Neural crest cell (in vitro differentiated cells): Measurements from ENCODE around the gene PCDHB1. TPM values are rescaled to one million over a fixed set of nuclear protein-coding genes. Genes with fewer than 3 reads are reported as not detected.
"Not testable (repeated sequence)": the region's sequence is repeated elsewhere in the genome, so short reads cannot be mapped to it uniquely, and the experiment has no call there.

ENCODE experiments used
- DNase-seq: peaks from one replicate; pipeline ENCODE4 v3.0.0; 2021; ENCODE audit warnings: low read depth, mixed read lengths, low spot score
- H3K27ac Mint-ChIP-seq: one replicate; pipeline ENCODE4 v1.8.0; 2021; ENCODE audit warnings: mild to moderate bottlenecking, mixed read lengths; ENCODE audit not compliant: unreplicated experiment
- H3K27me3 Mint-ChIP-seq: 2 replicates; pipeline ENCODE4 v1.8.0; 2021; ENCODE audit warnings: low read depth, mild to moderate bottlenecking, mixed read lengths
- H3K36me3 Mint-ChIP-seq: 2 replicates; pipeline ENCODE4 v1.8.0; 2021; ENCODE audit warnings: low read depth, mild to moderate bottlenecking, mixed read lengths
- H3K4me1 Mint-ChIP-seq: 2 replicates; pipeline ENCODE4 v1.8.0; 2021; ENCODE audit warnings: mixed read lengths
- H3K4me3 Mint-ChIP-seq: one replicate; pipeline ENCODE4 v1.8.0; 2021; ENCODE audit warnings: mild to moderate bottlenecking, mixed read lengths
- H3K9me3 Mint-ChIP-seq: 2 replicates; pipeline ENCODE4 v1.8.0; 2021; ENCODE audit warnings: mixed read lengths
- total RNA-seq: library from RNA; stranded (reverse); gene quantifications from 2 replicates; pipeline ENCODE4 v1.2.1, GENCODE V29; 2021
- TF ChIP-seq, protein P1 (sequence below): fragments of 200-600 bp; sonication (generic); conservative IDR thresholded peaks from 2 replicates; pipeline ENCODE4 v1.5.0; 2021; ENCODE audit warnings: antibody characterized with exemption, mild to moderate bottlenecking

The PCDHB1 gene
- total RNA-seq, 1 donor from 2014 or later: 0.14 TPM

DNA sequence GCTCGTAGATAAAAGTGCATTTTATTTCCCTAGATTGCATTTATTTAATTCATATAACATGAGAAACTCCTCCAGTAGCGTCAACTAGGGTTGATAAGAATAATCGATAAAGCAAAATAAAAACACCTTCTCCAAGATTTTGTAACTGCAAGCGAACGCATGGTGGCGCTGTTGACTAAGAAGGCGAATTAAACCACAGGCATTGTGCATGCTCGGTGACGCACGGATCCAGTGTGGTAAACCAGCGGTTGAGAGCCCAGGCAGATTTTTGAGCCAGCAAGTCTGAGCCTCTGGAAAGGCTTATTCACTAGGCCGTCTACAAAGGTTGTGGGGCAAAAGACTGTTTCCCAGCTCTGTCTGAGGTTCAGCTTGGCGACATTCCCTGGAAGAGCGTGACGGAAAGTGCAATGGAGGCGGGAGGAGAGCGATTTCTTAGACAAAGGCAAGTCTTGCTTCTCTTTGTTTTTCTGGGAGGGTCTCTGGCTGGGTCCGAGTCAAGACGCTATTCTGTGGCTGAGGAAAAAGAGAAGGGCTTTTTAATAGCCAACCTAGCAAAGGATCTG lies 49.1 kb downstream of the PCDHB1 start, which contains the start of gene PCDHB3:
Gene PCDHB3, plus strand, starts transcription at position 231 of the 563 bp plus-strand sequence. Its CDS starts 177 bp downstream, at position 408.
- TF ChIP-seq, protein P1, sequence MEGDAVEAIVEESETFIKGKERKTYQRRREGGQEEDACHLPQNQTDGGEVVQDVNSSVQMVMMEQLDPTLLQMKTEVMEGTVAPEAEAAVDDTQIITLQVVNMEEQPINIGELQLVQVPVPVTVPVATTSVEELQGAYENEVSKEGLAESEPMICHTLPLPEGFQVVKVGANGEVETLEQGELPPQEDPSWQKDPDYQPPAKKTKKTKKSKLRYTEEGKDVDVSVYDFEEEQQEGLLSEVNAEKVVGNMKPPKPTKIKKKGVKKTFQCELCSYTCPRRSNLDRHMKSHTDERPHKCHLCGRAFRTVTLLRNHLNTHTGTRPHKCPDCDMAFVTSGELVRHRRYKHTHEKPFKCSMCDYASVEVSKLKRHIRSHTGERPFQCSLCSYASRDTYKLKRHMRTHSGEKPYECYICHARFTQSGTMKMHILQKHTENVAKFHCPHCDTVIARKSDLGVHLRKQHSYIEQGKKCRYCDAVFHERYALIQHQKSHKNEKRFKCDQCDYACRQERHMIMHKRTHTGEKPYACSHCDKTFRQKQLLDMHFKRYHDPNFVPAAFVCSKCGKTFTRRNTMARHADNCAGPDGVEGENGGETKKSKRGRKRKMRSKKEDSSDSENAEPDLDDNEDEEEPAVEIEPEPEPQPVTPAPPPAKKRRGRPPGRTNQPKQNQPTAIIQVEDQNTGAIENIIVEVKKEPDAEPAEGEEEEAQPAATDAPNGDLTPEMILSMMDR: peak; percentile 39
- H3K4me3 Mint-ChIP-seq: peak within 1 kb of the TSS; percentile 62
- H3K36me3 Mint-ChIP-seq: peaks cover 70% of the 10 kb centered on the region
- peaks cover 4% of the 10 kb centered on the region for H3K4me1 Mint-ChIP-seq
- DNase-seq: no peak
- H3K27me3 Mint-ChIP-seq: no peaks in the 10 kb centered on the region
- peaks cover 19% of the 10 kb centered on the region for H3K9me3 Mint-ChIP-seq
- H3K27ac Mint-ChIP-seq: no peak within 1 kb of the TSS

DNA sequence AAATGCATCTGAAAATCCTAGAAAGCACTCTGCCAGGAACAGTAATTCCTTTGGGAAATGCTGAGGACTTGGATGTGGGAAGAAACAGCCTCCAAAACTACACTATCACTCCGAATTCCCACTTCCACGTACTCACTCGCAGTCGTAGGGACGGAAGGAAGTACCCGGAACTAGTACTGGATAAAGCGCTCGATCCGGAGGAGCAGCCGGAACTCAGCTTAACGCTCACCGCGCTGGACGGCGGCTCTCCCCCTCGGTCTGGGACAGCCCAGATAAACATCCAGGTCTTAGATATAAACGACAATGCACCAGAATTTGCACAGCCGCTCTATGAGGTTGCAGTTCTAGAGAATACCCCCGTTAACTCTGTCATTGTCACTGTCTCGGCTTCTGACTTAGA lies 49.9 kb downstream of the PCDHB1 start:
- no peaks in the 10 kb centered on the region for H3K27me3 Mint-ChIP-seq
- no peak for DNase-seq
- H3K4me1 Mint-ChIP-seq: no peaks in the 10 kb centered on the region
- peaks cover 69% of the 10 kb centered on the region for H3K36me3 Mint-ChIP-seq
- H3K27ac Mint-ChIP-seq: no peak overlapping the region
- H3K9me3 Mint-ChIP-seq: peaks cover 20% of the 10 kb centered on the region
- TF ChIP-seq, protein P1: no peak
- H3K4me3 Mint-ChIP-seq: peak overlapping the region; percentile 16

DNA sequence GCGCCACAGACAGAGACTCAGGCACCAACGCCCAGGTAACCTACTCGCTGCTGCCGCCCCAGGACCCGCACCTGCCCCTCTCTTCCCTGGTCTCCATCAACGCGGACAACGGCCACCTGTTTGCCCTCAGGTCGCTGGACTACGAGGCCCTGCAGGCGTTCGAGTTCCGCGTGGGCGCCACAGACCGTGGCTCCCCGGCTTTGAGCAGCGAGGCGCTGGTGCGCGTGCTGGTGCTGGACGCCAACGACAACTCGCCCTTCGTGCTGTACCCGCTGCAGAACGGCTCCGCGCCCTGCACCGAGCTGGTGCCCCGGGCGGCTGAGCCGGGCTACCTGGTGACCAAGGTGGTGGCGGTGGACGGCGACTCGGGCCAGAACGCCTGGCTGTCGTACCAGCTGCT lies 50.9 kb downstream of the PCDHB1 start:
- Mint-ChIP-seq H3K9me3 (peaks cover 21% of the 10 kb centered on the region), H3K36me3 (peaks cover 66% of the 10 kb centered on the region)
- H3K4me3 Mint-ChIP-seq, DNase-seq, H3K27ac Mint-ChIP-seq, H3K27me3 Mint-ChIP-seq, H3K4me1 Mint-ChIP-seq: not testable (repeated sequence)

DNA sequence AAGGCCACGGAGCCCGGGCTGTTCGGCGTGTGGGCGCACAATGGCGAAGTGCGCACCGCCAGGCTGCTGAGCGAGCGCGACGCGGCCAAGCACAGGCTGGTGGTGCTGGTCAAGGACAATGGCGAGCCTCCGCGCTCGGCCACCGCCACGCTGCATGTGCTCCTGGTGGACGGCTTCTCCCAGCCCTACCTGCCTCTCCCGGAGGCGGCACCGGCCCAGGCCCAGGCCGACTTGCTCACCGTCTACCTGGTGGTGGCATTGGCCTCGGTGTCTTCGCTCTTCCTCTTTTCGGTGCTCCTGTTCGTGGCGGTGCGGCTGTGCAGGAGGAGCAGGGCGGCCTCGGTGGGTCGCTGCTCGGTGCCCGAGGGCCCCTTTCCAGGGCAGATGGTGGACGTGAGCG lies 51.3 kb downstream of the PCDHB1 start:
- peaks cover 23% of the 10 kb centered on the region for H3K9me3 Mint-ChIP-seq
- not testable (repeated sequence) for H3K27ac Mint-ChIP-seq, DNase-seq, H3K4me1 Mint-ChIP-seq, H3K4me3 Mint-ChIP-seq, H3K27me3 Mint-ChIP-seq
- peaks cover 66% of the 10 kb centered on the region for H3K36me3 Mint-ChIP-seq

DNA sequence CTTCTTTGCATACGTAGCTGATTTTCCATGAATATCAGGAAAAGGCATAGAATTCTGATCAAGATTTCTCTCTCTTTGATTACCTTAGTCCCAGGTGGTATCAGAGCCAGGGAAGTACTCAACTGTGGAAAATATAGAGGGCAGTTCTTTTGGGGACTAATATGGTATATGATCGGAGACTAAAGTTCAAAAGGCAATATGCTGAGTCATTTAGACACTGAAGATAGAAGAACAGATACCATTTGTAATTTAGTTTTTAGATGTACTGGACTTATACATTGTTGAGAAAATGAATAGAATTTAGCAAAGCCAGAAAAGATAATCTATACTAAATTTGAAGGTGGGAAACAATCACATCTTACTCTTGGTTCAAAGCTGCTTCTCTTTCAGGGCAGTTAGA lies 54.2 kb downstream of the PCDHB1 start:
- TF ChIP-seq, protein P1: no peak
- H3K27ac Mint-ChIP-seq: no peak overlapping the region
- no peak for DNase-seq
- H3K9me3 Mint-ChIP-seq: peaks cover 20% of the 10 kb centered on the region
- H3K4me3 Mint-ChIP-seq: no peak overlapping the region
- no peaks in the 10 kb centered on the region for H3K27me3 Mint-ChIP-seq
- no peaks in the 10 kb centered on the region for H3K4me1 Mint-ChIP-seq
- H3K36me3 Mint-ChIP-seq: peaks cover 67% of the 10 kb centered on the region

Other genes with a start within 250 kb of the PCDHB1 start
- 9.0 and 9.9 TPM in 2 replicates for gene PCDHA4, start 244.3 kb upstream of the PCDHB1 start, total RNA-seq
- gene PCDHA5, start 229.8 kb upstream of the PCDHB1 start, total RNA-seq: 1.3 and 1.4 TPM in 2 replicates
- 11.4 and 12.1 TPM in 2 replicates for gene PCDHA6, start 223.4 kb upstream of the PCDHB1 start, total RNA-seq
- 1.9 and 2.3 TPM in 2 replicates for gene PCDHA7, start 217.1 kb upstream of the PCDHB1 start, total RNA-seq
- 1.9 and 2.3 TPM in 2 replicates for gene PCDHA8, start 210.2 kb upstream of the PCDHB1 start, total RNA-seq
- gene PCDHA9, start 203.0 kb upstream of the PCDHB1 start, total RNA-seq: 1.4 TPM in 2 replicates
- gene PCDHA10, start 195.5 kb upstream of the PCDHB1 start, total RNA-seq: 7.3 and 7.4 TPM in 2 replicates
- 6.5 and 6.8 TPM in 2 replicates for gene PCDHA11, start 182.4 kb upstream of the PCDHB1 start, total RNA-seq
- gene PCDHA12, start 176.1 kb upstream of the PCDHB1 start, total RNA-seq: 5.5 and 6.6 TPM in 2 replicates
- 1.2 and 1.3 TPM in 2 replicates for gene PCDHA13, start 169.2 kb upstream of the PCDHB1 start, total RNA-seq
- 4.1 and 4.4 TPM in 2 replicates for gene PCDHAC1, start 125.1 kb upstream of the PCDHB1 start, total RNA-seq
- 1.8 and 1.9 TPM in 2 replicates for gene PCDHAC2, start 84.9 kb upstream of the PCDHB1 start, total RNA-seq
- 52.6 and 57.8 TPM in 2 replicates for gene PCDHB2, start 43.2 kb downstream of the PCDHB1 start, total RNA-seq
- 5.4 and 5.7 TPM in 2 replicates for gene PCDHB3, start 49.1 kb downstream of the PCDHB1 start, total RNA-seq
- gene PCDHB4, start 70.4 kb downstream of the PCDHB1 start, total RNA-seq: 2.6 and 2.7 TPM in 2 replicates
- gene PCDHB5, start 83.8 kb downstream of the PCDHB1 start, total RNA-seq: 3.0 and 3.3 TPM in 2 replicates
- 0.64 and 0.70 TPM in 2 replicates for gene PCDHB6, start 98.7 kb downstream of the PCDHB1 start, total RNA-seq
- gene PCDHB7, start 121.3 kb downstream of the PCDHB1 start, total RNA-seq: 0.39 and 0.58 TPM in 2 replicates
- gene PCDHB8, start 126.4 kb downstream of the PCDHB1 start, total RNA-seq: 1.3 and 1.8 TPM in 2 replicates
- 11.4 and 12.6 TPM in 2 replicates for gene PCDHB16, start 131.0 kb downstream of the PCDHB1 start, total RNA-seq
- 5.5 and 7.0 TPM in 2 replicates for gene PCDHB9, start 135.8 kb downstream of the PCDHB1 start, total RNA-seq
- gene PCDHB10, start 141.0 kb downstream of the PCDHB1 start, total RNA-seq: 5.2 and 5.5 TPM in 2 replicates
- gene PCDHB11, start 148.3 kb downstream of the PCDHB1 start, total RNA-seq: 2.7 and 3.6 TPM in 2 replicates
- 3.1 TPM in 2 replicates for gene PCDHB12, start 157.3 kb downstream of the PCDHB1 start, total RNA-seq
- 3.6 TPM in 2 replicates for gene PCDHB13, start 162.5 kb downstream of the PCDHB1 start, total RNA-seq
- gene PCDHB14, start 172.0 kb downstream of the PCDHB1 start, total RNA-seq: 5.5 TPM in 2 replicates
- 5.5 and 5.6 TPM in 2 replicates for gene PCDHB15, start 194.0 kb downstream of the PCDHB1 start, total RNA-seq